ENCODE data around the gene CHADL.

CHADL gene

DNA sequence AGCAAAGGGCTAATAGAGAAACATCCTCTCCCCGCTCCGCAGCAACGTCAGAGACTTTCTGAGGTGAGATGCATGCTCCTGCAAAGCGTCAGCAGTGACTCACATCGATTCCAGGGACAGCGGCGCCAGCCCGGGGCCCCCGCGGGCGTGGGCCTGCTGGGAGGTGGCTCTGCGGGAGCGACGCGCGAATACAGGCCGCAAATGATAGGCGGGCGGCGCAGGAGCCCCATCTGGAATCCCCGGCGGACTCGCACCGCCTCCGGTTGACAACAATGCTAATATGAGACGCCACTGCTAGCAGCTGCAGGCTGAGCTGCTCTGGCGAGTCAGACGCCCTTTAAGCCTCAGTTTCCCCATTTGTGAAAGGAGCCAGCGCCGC lies 44.7 kb upstream of the CHADL start (continued):
- TF ChIP-seq, protein P1, sequence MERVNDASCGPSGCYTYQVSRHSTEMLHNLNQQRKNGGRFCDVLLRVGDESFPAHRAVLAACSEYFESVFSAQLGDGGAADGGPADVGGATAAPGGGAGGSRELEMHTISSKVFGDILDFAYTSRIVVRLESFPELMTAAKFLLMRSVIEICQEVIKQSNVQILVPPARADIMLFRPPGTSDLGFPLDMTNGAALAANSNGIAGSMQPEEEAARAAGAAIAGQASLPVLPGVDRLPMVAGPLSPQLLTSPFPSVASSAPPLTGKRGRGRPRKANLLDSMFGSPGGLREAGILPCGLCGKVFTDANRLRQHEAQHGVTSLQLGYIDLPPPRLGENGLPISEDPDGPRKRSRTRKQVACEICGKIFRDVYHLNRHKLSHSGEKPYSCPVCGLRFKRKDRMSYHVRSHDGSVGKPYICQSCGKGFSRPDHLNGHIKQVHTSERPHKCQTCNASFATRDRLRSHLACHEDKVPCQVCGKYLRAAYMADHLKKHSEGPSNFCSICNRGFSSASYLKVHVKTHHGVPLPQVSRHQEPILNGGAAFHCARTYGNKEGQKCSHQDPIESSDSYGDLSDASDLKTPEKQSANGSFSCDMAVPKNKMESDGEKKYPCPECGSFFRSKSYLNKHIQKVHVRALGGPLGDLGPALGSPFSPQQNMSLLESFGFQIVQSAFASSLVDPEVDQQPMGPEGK (tag by site-specific recombination; IDR thresholded peaks at IDR 0.05) = peak; percentile 96
- TF ChIP-seq ZBTB17 (tag by site-specific recombination; IDR thresholded peaks at IDR 0.05) (peak; percentile 80), ZIC2 (tag by site-specific recombination; IDR thresholded peaks at IDR 0.05) (peak; percentile 92), ZXDB (tag by site-specific recombination; IDR thresholded peaks at IDR 0.05) (peak; percentile 40), KLF1 (tag by site-specific recombination; IDR thresholded peaks at IDR 0.05) (0 out of 2 replicates have a peak, but pooled peaks have one; percentile 49), ZBTB21 (tag by site-specific recombination; IDR thresholded peaks at IDR 0.05) (peak; percentile 98), ZBTB20 (tag by site-specific recombination; IDR thresholded peaks at IDR 0.05) (peak; percentile 92), GLIS2 (tag by site-specific recombination; IDR thresholded peaks at IDR 0.05) (peak; percentile 99), ZNF24 (tag by site-specific recombination; IDR thresholded peaks at IDR 0.05) (no peak), ZNF324 (tag by site-specific recombination; IDR thresholded peaks at IDR 0.05) (peak; percentile 16; the same call in 1 of the 2 replicates), ZEB2 (tag by site-specific recombination; IDR thresholded peaks at IDR 0.05) (peak; percentile 50), ZNF394 (tag by site-specific recombination; IDR thresholded peaks at IDR 0.05; ENCODE audit: borderline replicate concordance) (peak; percentile 33; the same call in 1 of the 2 replicates), ZNF561 (tag by site-specific recombination; IDR thresholded peaks at IDR 0.05; ENCODE audit: borderline replicate concordance) (0 out of 2 replicates have a peak, but pooled peaks have one; percentile 26), ZFP69B (tag by site-specific recombination; IDR thresholded peaks at IDR 0.05) (peak; percentile 48), ZNF335 (tag by site-specific recombination; conservative IDR thresholded peaks at IDR 0.05) (peak; percentile 55; the same call in 1 of the 2 replicates), EGR2 (tag by site-specific recombination; IDR thresholded peaks at IDR 0.05; ENCODE audit: low read depth) (peak; percentile 84)
- TF ChIP-seq, protein P2, sequence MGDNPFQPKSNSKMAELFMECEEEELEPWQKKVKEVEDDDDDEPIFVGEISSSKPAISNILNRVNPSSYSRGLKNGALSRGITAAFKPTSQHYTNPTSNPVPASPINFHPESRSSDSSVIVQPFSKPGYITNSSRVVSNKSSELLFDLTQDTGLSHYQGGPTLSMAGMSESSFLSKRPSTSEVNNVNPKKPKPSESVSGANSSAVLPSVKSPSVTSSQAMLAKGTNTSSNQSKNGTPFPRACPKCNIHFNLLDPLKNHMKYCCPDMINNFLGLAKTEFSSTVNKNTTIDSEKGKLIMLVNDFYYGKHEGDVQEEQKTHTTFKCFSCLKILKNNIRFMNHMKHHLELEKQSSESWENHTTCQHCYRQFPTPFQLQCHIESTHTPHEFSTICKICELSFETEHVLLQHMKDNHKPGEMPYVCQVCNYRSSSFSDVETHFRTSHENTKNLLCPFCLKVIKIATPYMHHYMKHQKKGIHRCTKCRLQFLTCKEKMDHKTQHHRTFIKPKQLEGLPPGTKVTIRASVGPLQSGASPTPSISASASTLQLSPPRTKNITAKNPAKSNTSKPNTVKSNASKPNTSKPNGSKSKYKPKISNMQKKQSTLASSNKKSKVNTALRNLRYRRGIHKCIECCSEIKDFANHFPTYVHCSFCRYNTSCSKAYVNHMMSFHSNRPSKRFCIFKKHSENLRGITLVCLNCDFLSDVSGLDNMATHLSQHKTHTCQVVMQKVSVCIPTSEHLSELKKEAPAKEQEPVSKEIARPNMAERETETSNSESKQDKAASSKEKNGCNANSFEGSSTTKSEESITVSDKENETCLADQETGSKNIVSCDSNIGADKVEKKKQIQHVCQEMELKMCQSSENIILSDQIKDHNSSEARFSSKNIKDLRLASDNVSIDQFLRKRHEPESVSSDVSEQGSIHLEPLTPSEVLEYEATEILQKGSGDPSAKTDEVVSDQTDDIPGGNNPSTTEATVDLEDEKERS (tag by site-specific recombination; IDR thresholded peaks at IDR 0.05) = no peak
- TF ChIP-seq, protein P3, sequence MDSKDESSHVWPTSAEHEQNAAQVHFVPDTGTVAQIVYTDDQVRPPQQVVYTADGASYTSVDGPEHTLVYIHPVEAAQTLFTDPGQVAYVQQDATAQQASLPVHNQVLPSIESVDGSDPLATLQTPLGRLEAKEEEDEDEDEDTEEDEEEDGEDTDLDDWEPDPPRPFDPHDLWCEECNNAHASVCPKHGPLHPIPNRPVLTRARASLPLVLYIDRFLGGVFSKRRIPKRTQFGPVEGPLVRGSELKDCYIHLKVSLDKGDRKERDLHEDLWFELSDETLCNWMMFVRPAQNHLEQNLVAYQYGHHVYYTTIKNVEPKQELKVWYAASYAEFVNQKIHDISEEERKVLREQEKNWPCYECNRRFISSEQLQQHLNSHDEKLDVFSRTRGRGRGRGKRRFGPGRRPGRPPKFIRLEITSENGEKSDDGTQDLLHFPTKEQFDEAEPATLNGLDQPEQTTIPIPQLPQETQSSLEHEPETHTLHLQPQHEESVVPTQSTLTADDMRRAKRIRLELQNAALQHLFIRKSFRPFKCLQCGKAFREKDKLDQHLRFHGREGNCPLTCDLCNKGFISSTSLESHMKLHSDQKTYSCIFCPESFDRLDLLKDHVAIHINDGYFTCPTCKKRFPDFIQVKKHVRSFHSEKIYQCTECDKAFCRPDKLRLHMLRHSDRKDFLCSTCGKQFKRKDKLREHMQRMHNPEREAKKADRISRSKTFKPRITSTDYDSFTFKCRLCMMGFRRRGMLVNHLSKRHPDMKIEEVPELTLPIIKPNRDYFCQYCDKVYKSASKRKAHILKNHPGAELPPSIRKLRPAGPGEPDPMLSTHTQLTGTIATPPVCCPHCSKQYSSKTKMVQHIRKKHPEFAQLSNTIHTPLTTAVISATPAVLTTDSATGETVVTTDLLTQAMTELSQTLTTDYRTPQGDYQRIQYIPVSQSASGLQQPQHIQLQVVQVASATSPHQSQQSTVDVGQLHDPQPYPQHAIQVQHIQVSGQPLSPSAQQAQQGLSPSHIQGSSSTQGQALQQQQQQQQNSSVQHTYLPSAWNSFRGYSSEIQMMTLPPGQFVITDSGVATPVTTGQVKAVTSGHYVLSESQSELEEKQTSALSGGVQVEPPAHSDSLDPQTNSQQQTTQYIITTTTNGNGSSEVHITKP (tag by site-specific recombination; IDR thresholded peaks at IDR 0.05) = no peak
- TF ChIP-seq, protein P4, sequence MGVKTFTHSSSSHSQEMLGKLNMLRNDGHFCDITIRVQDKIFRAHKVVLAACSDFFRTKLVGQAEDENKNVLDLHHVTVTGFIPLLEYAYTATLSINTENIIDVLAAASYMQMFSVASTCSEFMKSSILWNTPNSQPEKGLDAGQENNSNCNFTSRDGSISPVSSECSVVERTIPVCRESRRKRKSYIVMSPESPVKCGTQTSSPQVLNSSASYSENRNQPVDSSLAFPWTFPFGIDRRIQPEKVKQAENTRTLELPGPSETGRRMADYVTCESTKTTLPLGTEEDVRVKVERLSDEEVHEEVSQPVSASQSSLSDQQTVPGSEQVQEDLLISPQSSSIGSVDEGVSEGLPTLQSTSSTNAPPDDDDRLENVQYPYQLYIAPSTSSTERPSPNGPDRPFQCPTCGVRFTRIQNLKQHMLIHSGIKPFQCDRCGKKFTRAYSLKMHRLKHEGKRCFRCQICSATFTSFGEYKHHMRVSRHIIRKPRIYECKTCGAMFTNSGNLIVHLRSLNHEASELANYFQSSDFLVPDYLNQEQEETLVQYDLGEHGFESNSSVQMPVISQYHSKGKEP (tag by site-specific recombination; IDR thresholded peaks at IDR 0.05) = peak; percentile 68

All from HEK293 (cell line).